ENCODE results near the gene SPINK5. TPM values are rescaled to one million over a fixed set of nuclear protein-coding genes. Genes with fewer than 3 reads are reported as not detected.

The SPINK5 gene
- total and polyA plus RNA-seq, 2 experiments from 2014 or later, result 3.0 to 4.4 TPM

GRCh38 chr5:148152781-148153180, 89.0 kb downstream of the SPINK5 start:
- Histone ChIP-seq H3K27me3 (no peaks in the 10 kb centered on the region), H3K4me3 (no peak overlapping the region), H3K36me3 (replicated peaks; ENCODE audit: insufficient read depth, low read depth) (no peaks in the 10 kb centered on the region), H4K20me1 (ENCODE audit: insufficient read depth, poor library complexity, severe bottlenecking) (no peaks in the 10 kb centered on the region), H3K9me3 (ENCODE audit: low read depth) (no peaks in the 10 kb centered on the region), H2AFZ (no peak overlapping the region), H3K9me2 (replicated peaks; ENCODE audit: insufficient read depth) (no peaks in the 10 kb centered on the region), H3K79me2 (no peaks in the 10 kb centered on the region), H3K4me1 (ENCODE audit: insufficient read depth) (no peaks in the 10 kb centered on the region), H3K27ac (no peak overlapping the region), H3K4me2 (no peak overlapping the region)
- no peak for DNase-seq (ENCODE audit: low spot score)
- TF ChIP-seq EZH2 (IDR thresholded peaks at IDR 0.05; ENCODE audit: borderline replicate concordance) (no peak), CTCF (IDR thresholded peaks at IDR 0.05; ENCODE audit: poor library complexity) (no peak)

GRCh38 chr5:148156609-148157008, 92.8 kb downstream of the SPINK5 start:
- Histone ChIP-seq H3K9me3 (ENCODE audit: low read depth) (no peaks in the 10 kb centered on the region), H3K27ac (no peak overlapping the region), H3K27me3 (no peaks in the 10 kb centered on the region), H4K20me1 (ENCODE audit: insufficient read depth, poor library complexity, severe bottlenecking) (no peaks in the 10 kb centered on the region), H3K4me3 (no peak overlapping the region), H2AFZ (no peak overlapping the region), H3K9me2 (replicated peaks; ENCODE audit: insufficient read depth) (no peaks in the 10 kb centered on the region), H3K36me3 (replicated peaks; ENCODE audit: insufficient read depth, low read depth) (no peaks in the 10 kb centered on the region), H3K4me1 (ENCODE audit: insufficient read depth) (no peaks in the 10 kb centered on the region), H3K79me2 (no peaks in the 10 kb centered on the region), H3K4me2 (no peak overlapping the region)
- no peak for TF ChIP-seq EZH2phosphoT487 (IDR thresholded peaks at IDR 0.05; ENCODE audit: low read depth, severe bottlenecking, unreplicated experiment)
- TF ChIP-seq EZH2 (IDR thresholded peaks at IDR 0.05; ENCODE audit: borderline replicate concordance), result no peak
- TF ChIP-seq CTCF (IDR thresholded peaks at IDR 0.05; ENCODE audit: poor library complexity), result no peak
- no peak for DNase-seq (ENCODE audit: low spot score)
- WGBS (ENCODE audit: low lambda C conversion rate, missing lambda C conversion rate), result 92% methylated on average over 1 of the region's 1 CpG

GRCh38 chr5:148162038-148162437, 98.3 kb downstream of the SPINK5 start:
- no peak for TF ChIP-seq CTCF (IDR thresholded peaks at IDR 0.05; ENCODE audit: poor library complexity)
- no peak for TF ChIP-seq EZH2phosphoT487 (IDR thresholded peaks at IDR 0.05; ENCODE audit: low read depth, severe bottlenecking, unreplicated experiment)
- TF ChIP-seq EZH2 (IDR thresholded peaks at IDR 0.05; ENCODE audit: borderline replicate concordance), result no peak
- Histone ChIP-seq H3K4me2 (no peak overlapping the region), H4K20me1 (ENCODE audit: insufficient read depth, poor library complexity, severe bottlenecking) (no peaks in the 10 kb centered on the region), H3K36me3 (replicated peaks; ENCODE audit: insufficient read depth, low read depth) (no peaks in the 10 kb centered on the region), H3K79me2 (no peaks in the 10 kb centered on the region), H3K9me3 (ENCODE audit: low read depth) (no peaks in the 10 kb centered on the region), H3K4me1 (ENCODE audit: insufficient read depth) (no peaks in the 10 kb centered on the region), H3K27ac (no peak overlapping the region), H3K27me3 (no peaks in the 10 kb centered on the region), H2AFZ (no peak overlapping the region), H3K4me3 (no peak overlapping the region), H3K9me2 (replicated peaks; ENCODE audit: insufficient read depth) (no peaks in the 10 kb centered on the region)
- DNase-seq (ENCODE audit: low spot score), result no peak
- 100% methylated on average over 1 of the region's 1 CpG for WGBS (ENCODE audit: low lambda C conversion rate, missing lambda C conversion rate)

- Histone ChIP-seq H3K4me2 (no peak overlapping the region), H3K79me2 (no peaks in the 10 kb centered on the region), H3K27ac (no peak overlapping the region), H3K9me3 (ENCODE audit: low read depth) (no peaks in the 10 kb centered on the region), H4K20me1 (ENCODE audit: insufficient read depth, poor library complexity, severe bottlenecking) (no peaks in the 10 kb centered on the region), H3K9me2 (replicated peaks; ENCODE audit: insufficient read depth) (no peaks in the 10 kb centered on the region), H3K4me3 (no peak overlapping the region), H3K36me3 (replicated peaks; ENCODE audit: insufficient read depth, low read depth) (no peaks in the 10 kb centered on the region), H3K27me3 (no peaks in the 10 kb centered on the region), H2AFZ (no peak overlapping the region), H3K4me1 (ENCODE audit: insufficient read depth) (no peaks in the 10 kb centered on the region)
- TF ChIP-seq CTCF (IDR thresholded peaks at IDR 0.05; ENCODE audit: poor library complexity), result no peak
- TF ChIP-seq EZH2phosphoT487 (IDR thresholded peaks at IDR 0.05; ENCODE audit: low read depth, severe bottlenecking, unreplicated experiment), result no peak
- TF ChIP-seq EZH2 (IDR thresholded peaks at IDR 0.05; ENCODE audit: borderline replicate concordance), result no peak
- WGBS (ENCODE audit: low lambda C conversion rate, missing lambda C conversion rate), result 100% methylated on average over 1 of the region's 1 CpG
- DNase-seq (ENCODE audit: low spot score), result no peak
Observed at GRCh38 chr5:148163345-148163744, 99.6 kb downstream of the SPINK5 start.

Measured in hepatocyte (in vitro differentiated cells).